GM18907 (cell line): ENCODE measurements around the gene HFE.
"Not testable (repeated sequence)": the region's sequence is repeated elsewhere in the genome, so short reads cannot be mapped to it uniquely, and the experiment has no call there.

Experiments used
- ATAC-seq: cut with Tn5 transposase; IDR thresholded peaks from one replicate; pipeline ENCODE4 v1.9.1; 2021; ENCODE audit warnings: mild to moderate bottlenecking, moderate library complexity; ENCODE audit not compliant: unreplicated experiment

The HFE gene

GRCh38 chr6:26058477-26059033 is 28.7 kb upstream of the HFE start:
- ATAC-seq = not testable (repeated sequence)

GRCh38 chr6:26059941-26060340 is 27.3 kb upstream of the HFE start:
- ATAC-seq = no peak

GRCh38 chr6:26064619-26065257 is 22.5 kb upstream of the HFE start:
- no peak for ATAC-seq

GRCh38 chr6:26065952-26066380 is 21.3 kb upstream of the HFE start:
- ATAC-seq = peak; percentile 89

- ATAC-seq = no peak
Observed at GRCh38 chr6:26067367-26067766, 19.9 kb upstream of the HFE start.

- no peak for ATAC-seq
Observed at GRCh38 chr6:26068036-26068435, 19.2 kb upstream of the HFE start.

- ATAC-seq = no peak
Observed at GRCh38 chr6:26071135-26071534, 16.1 kb upstream of the HFE start.

GRCh38 chr6:26075063-26075717 is 12.0 kb upstream of the HFE start:
- ATAC-seq = no peak

GRCh38 chr6:26078066-26078465 is 9.2 kb upstream of the HFE start:
- not testable (repeated sequence) for ATAC-seq

- ATAC-seq = not testable (repeated sequence)
Observed at GRCh38 chr6:26081096-26081495, 6.1 kb upstream of the HFE start.

- no peak for ATAC-seq
Observed at GRCh38 chr6:26086211-26086610, 1.0 kb upstream of the HFE start.

GRCh38 chr6:26088344-26088743 is 1.1 kb downstream of the HFE start:
- no peak for ATAC-seq

GRCh38 chr6:26089272-26089671 is 2.0 kb downstream of the HFE start:
- ATAC-seq = no peak

GRCh38 chr6:26092443-26092842 is 5.2 kb downstream of the HFE start:
- no peak for ATAC-seq

GRCh38 chr6:26094036-26094435 is 6.8 kb downstream of the HFE start:
- ATAC-seq = no peak

GRCh38 chr6:26097268-26097875 is 10.1 kb downstream of the HFE start:
- peak; percentile 54 for ATAC-seq

- ATAC-seq = peak; percentile 81
Observed at GRCh38 chr6:26103141-26103769, 16.0 kb downstream of the HFE start.

GRCh38 chr6:26103770-26104456 is 16.7 kb downstream of the HFE start:
- ATAC-seq = peak; percentile 88

GRCh38 chr6:26104457-26105108 is 17.4 kb downstream of the HFE start:
- ATAC-seq = no peak

GRCh38 chr6:26105109-26105730 is 18.0 kb downstream of the HFE start:
- ATAC-seq = no peak
